ENCODE measurements around the gene PAQR9. TPM values are rescaled to one million over a fixed set of nuclear protein-coding genes. Genes with fewer than 3 reads are reported as not detected.

The PAQR9 gene
- total RNA-seq, 4 donors from 2014 or later = not detected

GRCh38 chr3:142992323-142992722 lies 28.8 kb upstream of the PAQR9 start:
- TF ChIP-seq CTCF (IDR thresholded peaks at IDR 0.05; ENCODE audit: low read depth) = no peak

GRCh38 chr3:142990721-142991120 lies 27.2 kb upstream of the PAQR9 start:
- no peak for TF ChIP-seq CTCF (IDR thresholded peaks at IDR 0.05; ENCODE audit: low read depth)

- TF ChIP-seq CTCF (IDR thresholded peaks at IDR 0.05; ENCODE audit: low read depth) = no peak
Observed at GRCh38 chr3:142987707-142988106, 24.2 kb upstream of the PAQR9 start.

GRCh38 chr3:142987080-142987700 lies 23.7 kb upstream of the PAQR9 start:
- TF ChIP-seq CTCF (IDR thresholded peaks at IDR 0.05; ENCODE audit: low read depth) = no peak

GRCh38 chr3:142984255-142984654 lies 20.8 kb upstream of the PAQR9 start:
- no peak for TF ChIP-seq CTCF (IDR thresholded peaks at IDR 0.05; ENCODE audit: low read depth)

- TF ChIP-seq CTCF (IDR thresholded peaks at IDR 0.05; ENCODE audit: low read depth) = no peak
Observed at GRCh38 chr3:142983318-142983717, 19.8 kb upstream of the PAQR9 start.

GRCh38 chr3:142982038-142982773 lies 18.7 kb upstream of the PAQR9 start:
- no peak for TF ChIP-seq CTCF (IDR thresholded peaks at IDR 0.05; ENCODE audit: low read depth)

All from subcutaneous adipose tissue (tissue), 4 donors.